Lower lobe of right lung (tissue), 2 donors: ENCODE results near the gene BPIFB2. TPM values are rescaled to one million over a fixed set of nuclear protein-coding genes. Genes with fewer than 3 reads are reported as not detected.

Experiments used
- ATAC-seq, 2 donors: fragments of 200-7000 bp; cut with Tn5 transposase; one replicate each; pipeline ENCODE4 v1.9.1; 2020 to 2022; ENCODE audit warnings: mild to moderate bottlenecking in 2 of 2, moderate library complexity in 2 of 2
- DNase-seq: peaks from one replicate; pipeline ENCODE4 v3.0.0-alpha.2; 2020
- H3K27ac ChIP-seq: fragments of 200-600 bp; one replicate; pipeline ENCODE4 v1.8.0; 2022
- H3K27me3 ChIP-seq: fragments of 200-600 bp; one replicate; pipeline ENCODE4 v1.8.0; 2022; ENCODE audit warnings: low read depth
- H3K36me3 ChIP-seq: fragments of 200-600 bp; one replicate; pipeline ENCODE4 v1.8.0; 2022; ENCODE audit warnings: mild to moderate bottlenecking
- H3K4me1 ChIP-seq: fragments of 200-600 bp; one replicate; pipeline ENCODE4 v1.8.0; 2022
- H3K4me3 ChIP-seq: fragments of 200-600 bp; one replicate; pipeline ENCODE4 v1.8.0; 2022; ENCODE audit warnings: mild to moderate bottlenecking
- H3K9me3 ChIP-seq: fragments of 200-600 bp; one replicate; pipeline ENCODE4 v1.8.0; 2022
- intact Hi-C: fragments of 100-400 bp; cut with DNase I; formaldehyde crosslinking; loops from one replicate; pipeline ENCODE4 v1.11.0; 2022
- total RNA-seq: library from RNA; stranded (reverse); fragmentation: NEBNext Ultra II Directional; extraction: Animal tissue kit (Norgen Biotek cat#: 25700); gene quantifications from one replicate; pipeline ENCODE4 v1.2.1, GENCODE V29; 2021
- TF ChIP-seq, protein P1 (sequence below): fragments of 200-600 bp; IDR thresholded peaks from one replicate; pipeline ENCODE4 v1.8.0; 2022; ENCODE audit warnings: antibody characterized with exemption, mild to moderate bottlenecking
- donor health status: DM: no; HTN: yes; CAD: no; lungs with severe emphysema.

BPIFB2 gene
- total RNA-seq, 1 donor from 2014 or later: 0.21 TPM

- H3K9me3 ChIP-seq: no peaks in the 10 kb centered on the region
- H3K4me1 ChIP-seq: peaks cover 8% of the 10 kb centered on the region
- ATAC-seq (no peak), DNase-seq (no peak)
- no peak overlapping the region for H3K27ac ChIP-seq
- intact Hi-C loops: no loop called here
- no peaks in the 10 kb centered on the region for H3K36me3 ChIP-seq
- H3K4me3 ChIP-seq: no peak overlapping the region
- TF ChIP-seq, protein P1, sequence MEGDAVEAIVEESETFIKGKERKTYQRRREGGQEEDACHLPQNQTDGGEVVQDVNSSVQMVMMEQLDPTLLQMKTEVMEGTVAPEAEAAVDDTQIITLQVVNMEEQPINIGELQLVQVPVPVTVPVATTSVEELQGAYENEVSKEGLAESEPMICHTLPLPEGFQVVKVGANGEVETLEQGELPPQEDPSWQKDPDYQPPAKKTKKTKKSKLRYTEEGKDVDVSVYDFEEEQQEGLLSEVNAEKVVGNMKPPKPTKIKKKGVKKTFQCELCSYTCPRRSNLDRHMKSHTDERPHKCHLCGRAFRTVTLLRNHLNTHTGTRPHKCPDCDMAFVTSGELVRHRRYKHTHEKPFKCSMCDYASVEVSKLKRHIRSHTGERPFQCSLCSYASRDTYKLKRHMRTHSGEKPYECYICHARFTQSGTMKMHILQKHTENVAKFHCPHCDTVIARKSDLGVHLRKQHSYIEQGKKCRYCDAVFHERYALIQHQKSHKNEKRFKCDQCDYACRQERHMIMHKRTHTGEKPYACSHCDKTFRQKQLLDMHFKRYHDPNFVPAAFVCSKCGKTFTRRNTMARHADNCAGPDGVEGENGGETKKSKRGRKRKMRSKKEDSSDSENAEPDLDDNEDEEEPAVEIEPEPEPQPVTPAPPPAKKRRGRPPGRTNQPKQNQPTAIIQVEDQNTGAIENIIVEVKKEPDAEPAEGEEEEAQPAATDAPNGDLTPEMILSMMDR: no peak
- peaks cover 6% of the 10 kb centered on the region for H3K27me3 ChIP-seq
Measured at GRCh38 chr20:32966382-32966781, 41.1 kb upstream of the BPIFB2 start.

- TF ChIP-seq, protein P1: no peak
- intact Hi-C loops: no loop called here
- H3K9me3 ChIP-seq: no peaks in the 10 kb centered on the region
- H3K36me3 ChIP-seq: no peaks in the 10 kb centered on the region
- DNase-seq: no peak
- H3K27me3 ChIP-seq: peaks cover 6% of the 10 kb centered on the region
- H3K4me3 ChIP-seq: no peak overlapping the region
- H3K27ac ChIP-seq: no peak overlapping the region
- ATAC-seq: no peak
- H3K4me1 ChIP-seq: peaks cover 8% of the 10 kb centered on the region
Measured at GRCh38 chr20:32966881-32967781, 40.4 kb upstream of the BPIFB2 start.

GRCh38 chr20:32967961-32968457, 39.5 kb upstream of the BPIFB2 start:
- intact Hi-C loops: no loop called here
- Histone ChIP-seq H3K27me3 (peaks cover 6% of the 10 kb centered on the region), H3K36me3 (no peaks in the 10 kb centered on the region), H3K9me3 (no peaks in the 10 kb centered on the region), H3K4me3 (no peak overlapping the region), H3K4me1 (peaks cover 8% of the 10 kb centered on the region), H3K27ac (no peak overlapping the region)
- DNase-seq (no peak), ATAC-seq (no peak)
- TF ChIP-seq, protein P1: no peak

DNA sequence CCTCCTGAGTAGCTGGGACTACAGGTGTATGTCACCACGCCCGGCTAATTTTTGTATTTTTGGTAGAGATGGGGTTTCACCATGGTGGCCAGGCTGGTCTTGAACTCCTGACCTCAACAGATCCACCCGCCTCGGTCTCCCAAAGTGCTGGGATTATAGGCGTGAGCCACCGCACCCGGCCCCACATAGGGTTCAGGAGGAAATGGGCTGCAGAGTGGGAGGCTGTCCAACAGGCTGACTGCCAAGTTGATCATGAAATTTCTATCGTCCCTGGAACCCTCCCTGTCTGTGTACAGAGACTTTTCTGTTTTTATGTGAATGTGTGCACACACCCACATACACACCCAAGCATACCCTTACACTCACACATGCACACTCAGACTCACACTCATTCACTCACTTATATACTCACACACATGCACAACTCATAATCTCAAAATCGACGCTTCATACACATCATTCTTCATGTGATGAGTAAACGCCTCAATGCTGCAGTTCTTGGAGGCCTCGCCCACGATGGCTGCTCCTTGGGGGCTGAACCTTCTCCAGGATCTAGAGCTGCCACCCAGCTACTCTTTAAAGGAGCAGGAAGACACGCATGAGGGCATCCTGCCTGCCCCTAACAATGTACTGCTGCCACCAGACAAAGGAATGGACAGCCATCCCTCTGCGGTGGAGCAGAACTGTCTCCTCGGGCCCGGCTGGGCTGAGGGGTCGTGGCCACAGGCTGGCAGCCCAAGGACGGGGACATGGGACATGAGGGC, 38.8 kb upstream of the BPIFB2 start:
- ATAC-seq: no peak
- H3K27me3 ChIP-seq: no peaks in the 10 kb centered on the region

More for the DNA sequence above, 38.8 kb upstream of the BPIFB2 start:
- Histone ChIP-seq H3K27ac (no peak overlapping the region), H3K9me3 (no peaks in the 10 kb centered on the region), H3K36me3 (no peaks in the 10 kb centered on the region), H3K4me3 (no peak overlapping the region), H3K4me1 (peaks cover 8% of the 10 kb centered on the region)
- TF ChIP-seq, protein P1: no peak
- no peak for DNase-seq
- intact Hi-C loops: no loop called here
